ENCODE measurements around the gene SLC6A8.
"Not testable (repeated sequence)": the region's sequence is repeated elsewhere in the genome, so short reads cannot be mapped to it uniquely, and the experiment has no call there.

SLC6A8 gene

GRCh38 chrX:153733651-153734240, 46.0 kb downstream of the SLC6A8 start:
- no peak for DNase-seq

GRCh38 chrX:153734871-153735270, 47.1 kb downstream of the SLC6A8 start:
- DNase-seq = no peak

- DNase-seq = peak in 1 of 5 donors; percentile 44
Measured at GRCh38 chrX:153735274-153735673, 47.5 kb downstream of the SLC6A8 start.

GRCh38 chrX:153736071-153736820, 48.5 kb downstream of the SLC6A8 start:
- DNase-seq = no peak

- DNase-seq = no peak
Measured at GRCh38 chrX:153736871-153737441, 49.2 kb downstream of the SLC6A8 start.

GRCh38 chrX:153738056-153738605, 50.4 kb downstream of the SLC6A8 start:
- no peak for DNase-seq

GRCh38 chrX:153739754-153740486, 52.2 kb downstream of the SLC6A8 start:
- peak in 1 of 5 donors; percentile 63 for DNase-seq

GRCh38 chrX:153740631-153741222, 53.0 kb downstream of the SLC6A8 start:
- no peak for DNase-seq

- no peak for DNase-seq
Measured at GRCh38 chrX:153741446-153741845, 53.7 kb downstream of the SLC6A8 start.

- DNase-seq = not testable (repeated sequence)
Measured at GRCh38 chrX:153742111-153742510, 54.4 kb downstream of the SLC6A8 start.

GRCh38 chrX:153742796-153743467, 55.2 kb downstream of the SLC6A8 start:
- DNase-seq = not testable (repeated sequence)

GRCh38 chrX:153743468-153744209, 55.9 kb downstream of the SLC6A8 start:
- not testable (repeated sequence) for DNase-seq

GRCh38 chrX:153744210-153745066, 56.7 kb downstream of the SLC6A8 start:
- no peak for DNase-seq

GRCh38 chrX:153745067-153745433, 57.3 kb downstream of the SLC6A8 start:
- not testable (repeated sequence) for DNase-seq

Measured in T-helper 1 cell (primary cell).